ENCODE data around the gene BAHCC1.

BAHCC1 gene

DNA sequence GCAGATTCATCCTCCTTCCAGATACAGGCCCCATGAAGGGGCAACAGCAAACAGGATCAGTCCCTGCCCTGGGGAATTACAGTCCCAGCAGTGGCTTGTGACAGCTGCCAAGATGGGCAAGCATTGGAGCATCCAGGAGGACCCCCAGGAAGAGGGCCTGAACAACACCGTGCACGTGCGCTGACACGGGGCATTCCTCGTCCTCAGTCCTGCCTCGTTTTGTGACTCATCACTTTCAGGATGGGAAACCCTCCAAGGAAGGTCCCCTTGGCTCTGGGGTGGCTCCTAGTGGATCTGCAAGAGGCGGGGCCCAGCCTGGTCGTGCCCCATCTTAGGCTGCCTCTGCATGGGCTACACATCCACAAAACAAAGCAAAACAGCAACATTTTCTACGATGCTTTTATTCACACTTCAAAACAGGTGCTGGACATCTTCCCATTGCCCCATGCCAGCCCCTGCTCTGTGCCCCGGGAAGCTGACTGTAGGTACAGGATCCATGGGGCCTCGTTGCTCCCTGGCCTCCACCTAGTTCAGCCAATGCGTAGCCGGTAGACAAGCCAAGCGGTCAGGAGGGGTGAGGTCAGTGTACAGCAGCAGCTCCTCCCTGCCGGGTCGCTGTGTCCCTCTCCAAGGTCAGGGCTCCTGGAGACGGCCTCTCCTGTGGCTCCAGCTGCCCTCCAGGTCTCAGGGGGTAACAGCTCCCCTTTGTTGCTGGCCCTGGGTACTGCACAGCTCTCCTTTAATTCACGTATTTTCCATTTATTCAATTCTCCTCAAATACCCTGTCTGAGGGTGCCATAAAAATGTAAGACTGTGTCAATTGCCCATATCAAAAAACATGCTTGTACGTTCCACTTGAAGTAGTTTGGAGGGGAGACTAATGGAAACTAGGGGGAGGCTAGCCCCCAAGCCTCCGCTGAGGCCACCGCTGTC lies 85.1 kb downstream of the BAHCC1 start:
- no peak for DNase-seq (ENCODE audit: low spot score)

DNA sequence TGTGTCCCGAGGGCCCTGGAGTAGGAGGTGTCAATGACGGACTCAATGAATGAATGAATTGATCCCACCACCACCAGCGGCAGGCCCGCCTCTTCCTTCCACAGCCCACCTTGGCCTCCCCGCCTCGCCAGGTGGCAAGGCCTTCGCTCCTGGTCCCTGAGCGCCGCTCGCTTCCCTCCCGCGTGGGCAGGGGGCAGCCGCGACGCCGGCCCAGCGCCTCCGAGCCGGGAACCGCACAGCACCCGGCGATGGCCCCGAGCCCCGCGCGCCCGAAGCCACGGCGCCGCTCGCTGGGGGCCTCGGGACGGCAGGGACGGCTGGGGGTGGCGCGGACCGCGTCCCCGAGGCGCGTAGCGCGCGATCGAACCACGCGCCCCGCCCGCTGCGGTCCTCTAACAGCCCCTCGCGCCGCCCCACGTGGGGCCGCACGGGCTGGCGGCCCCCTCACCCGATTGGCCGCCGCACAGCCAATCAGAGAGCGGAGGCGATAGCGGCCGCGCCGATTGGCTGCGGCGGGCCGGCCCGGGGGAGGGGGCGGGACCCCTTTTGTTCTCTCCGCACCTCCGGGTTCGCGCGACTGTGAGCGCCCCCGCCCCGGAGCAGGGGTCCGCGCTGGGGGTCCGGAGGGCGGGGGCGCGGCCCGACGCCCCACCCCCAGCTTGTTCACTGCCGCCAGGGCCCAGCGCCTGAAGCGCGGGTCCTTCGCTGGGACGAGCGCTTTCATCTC lies 86.0 kb downstream of the BAHCC1 start:
- no peak for DNase-seq (ENCODE audit: low spot score)

DNA sequence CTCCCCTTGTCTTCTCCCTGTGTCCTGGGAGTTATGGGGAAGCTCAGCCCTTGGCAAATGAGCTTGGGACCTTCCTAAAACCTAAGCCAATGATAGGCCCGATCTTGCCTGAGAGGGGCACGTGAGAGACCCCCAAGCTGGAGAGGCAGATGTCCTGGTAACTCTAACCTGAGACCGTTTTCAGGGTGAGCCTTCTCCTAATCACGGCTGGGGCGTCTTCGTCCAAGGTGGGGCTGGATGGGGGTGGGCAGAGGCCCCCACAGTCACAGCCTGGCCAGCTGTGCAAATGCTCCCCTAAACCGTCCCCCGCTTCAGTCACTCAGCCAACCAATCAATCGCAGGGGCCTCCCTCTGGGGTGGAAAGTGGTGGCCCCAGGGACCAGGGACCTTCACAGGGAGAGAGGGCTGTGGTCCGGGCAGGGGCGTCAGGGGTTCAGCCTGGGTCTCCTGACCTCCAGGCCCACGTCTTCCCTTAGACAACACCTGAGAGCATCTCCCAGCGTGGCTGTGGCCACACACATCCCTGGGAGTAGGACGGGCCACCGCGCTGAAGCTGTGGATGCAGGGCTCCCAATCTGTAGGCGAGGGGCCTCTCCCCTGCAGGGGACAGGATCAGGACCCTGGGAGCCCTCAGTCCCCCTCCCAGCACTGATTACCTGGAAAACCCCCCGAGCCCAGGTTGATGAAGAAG lies 86.7 kb downstream of the BAHCC1 start:
- DNase-seq (ENCODE audit: low spot score): no peak

DNA sequence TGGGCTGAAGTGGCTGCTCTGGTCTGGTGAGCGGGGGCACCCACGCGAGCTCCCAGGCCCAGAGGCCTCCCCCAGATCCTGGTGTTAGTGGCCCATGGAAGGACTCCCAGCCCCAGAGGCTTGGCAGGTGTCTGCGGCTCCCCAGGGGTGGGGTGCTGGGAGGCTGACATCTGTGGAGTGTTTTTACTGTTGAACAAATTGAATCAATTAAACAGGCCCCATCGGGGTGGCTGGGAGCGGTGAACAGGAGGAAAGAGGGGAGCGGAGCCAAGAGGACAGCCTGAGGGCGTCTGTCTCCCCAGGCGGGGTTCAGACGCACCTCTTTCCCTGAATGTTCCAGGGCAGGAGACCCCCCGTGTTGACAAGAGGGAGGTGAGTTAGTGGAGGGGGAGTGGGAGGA lies 87.4 kb downstream of the BAHCC1 start:
- DNase-seq (ENCODE audit: low spot score): no peak

DNA sequence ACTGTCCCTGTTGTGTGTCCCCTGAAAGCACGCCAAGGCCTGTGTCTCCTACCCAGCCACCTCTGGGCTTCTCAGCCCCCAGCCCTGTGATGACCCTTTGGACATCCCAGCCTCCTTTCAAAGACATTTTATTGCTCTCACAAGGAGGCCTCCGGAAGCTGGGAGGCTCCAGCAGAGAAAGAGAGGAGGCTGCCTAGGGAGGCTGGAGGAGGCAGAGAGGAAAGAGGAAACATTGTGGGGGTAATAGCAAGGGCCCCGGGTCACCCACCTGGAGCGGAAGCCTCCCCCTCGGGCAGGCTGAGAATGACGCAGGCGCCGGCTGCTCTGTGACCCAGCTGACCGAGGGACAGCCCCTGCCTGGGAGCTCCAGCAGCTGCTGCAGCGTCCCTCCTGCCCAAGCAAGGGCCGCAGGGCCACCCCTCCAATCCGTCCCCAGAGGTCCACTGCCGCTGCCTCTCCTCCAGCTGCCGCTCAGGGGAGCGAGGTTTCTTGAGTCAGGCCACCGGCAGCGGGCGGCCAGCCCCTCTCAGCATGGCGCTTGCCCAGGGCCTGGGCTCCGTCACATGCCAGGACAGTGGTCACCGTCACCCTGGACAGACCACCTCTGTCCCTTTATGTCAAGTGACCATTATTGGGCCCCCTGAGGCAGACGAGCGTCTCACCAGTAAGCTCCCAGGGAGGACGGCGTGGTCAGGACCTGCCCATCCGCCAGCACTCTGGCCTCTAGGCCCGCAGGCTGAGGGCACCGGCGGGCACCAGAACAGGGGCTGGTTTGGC lies 88.0 kb downstream of the BAHCC1 start:
- DNase-seq (ENCODE audit: low spot score): no peak

DNA sequence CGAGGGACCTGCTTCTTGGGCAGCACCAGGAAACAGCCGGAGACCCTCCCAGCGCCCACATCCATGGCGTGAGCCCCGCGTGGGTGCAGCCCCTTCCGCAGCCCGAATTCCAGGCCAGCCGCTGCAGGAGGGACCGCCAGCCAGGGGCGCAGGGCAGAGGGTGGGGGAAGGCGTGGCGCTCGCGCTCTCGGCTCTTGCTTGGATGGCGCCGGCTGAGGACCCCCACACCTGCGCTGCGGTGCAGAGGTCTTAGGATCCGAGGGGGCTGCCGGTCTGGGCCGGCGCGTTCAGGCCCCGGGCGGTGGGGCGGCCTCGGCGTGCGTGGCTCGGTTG lies 88.6 kb downstream of the BAHCC1 start:
- DNase-seq (ENCODE audit: low spot score): no peak

DNA sequence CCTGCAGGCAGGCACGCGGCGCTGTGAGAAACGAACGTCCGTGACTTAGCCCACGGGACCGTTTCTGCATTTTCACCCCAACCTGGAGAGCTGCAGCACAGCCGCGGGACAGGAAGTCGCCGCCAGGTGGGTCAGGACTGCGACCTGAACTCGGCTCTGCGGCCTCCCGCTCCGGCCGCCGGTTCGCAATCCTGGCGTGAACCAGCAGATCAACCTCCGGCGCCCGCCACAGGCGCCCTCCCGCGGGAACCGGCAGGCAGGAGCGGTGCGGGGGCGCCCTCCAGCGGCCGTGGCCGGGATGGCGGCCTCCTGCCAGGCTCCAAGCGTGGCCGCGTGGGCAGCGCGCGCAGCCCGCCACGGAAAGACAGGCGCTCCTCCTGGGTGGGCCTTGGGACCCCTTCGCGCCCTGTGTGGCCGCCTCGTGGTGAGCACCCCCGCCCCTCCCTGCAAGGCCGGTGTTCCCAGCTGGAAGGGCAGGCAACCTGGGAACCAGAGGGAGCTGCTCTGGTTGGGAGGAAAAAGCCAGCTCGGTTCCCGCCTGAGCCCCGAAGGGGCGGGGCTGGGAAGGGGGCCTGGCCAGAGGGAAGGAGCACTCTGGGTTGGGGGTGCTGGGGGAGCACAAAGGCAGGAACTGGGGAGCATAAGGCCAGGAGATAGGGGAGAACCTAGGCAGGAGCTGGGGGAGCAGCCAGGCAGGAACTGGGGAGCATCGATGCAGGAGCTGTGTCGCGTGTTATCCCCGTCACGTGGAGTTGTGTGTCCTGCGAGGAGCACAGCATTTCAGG lies 89.1 kb downstream of the BAHCC1 start:
- DNase-seq (ENCODE audit: low spot score): peak; percentile 84

DNA sequence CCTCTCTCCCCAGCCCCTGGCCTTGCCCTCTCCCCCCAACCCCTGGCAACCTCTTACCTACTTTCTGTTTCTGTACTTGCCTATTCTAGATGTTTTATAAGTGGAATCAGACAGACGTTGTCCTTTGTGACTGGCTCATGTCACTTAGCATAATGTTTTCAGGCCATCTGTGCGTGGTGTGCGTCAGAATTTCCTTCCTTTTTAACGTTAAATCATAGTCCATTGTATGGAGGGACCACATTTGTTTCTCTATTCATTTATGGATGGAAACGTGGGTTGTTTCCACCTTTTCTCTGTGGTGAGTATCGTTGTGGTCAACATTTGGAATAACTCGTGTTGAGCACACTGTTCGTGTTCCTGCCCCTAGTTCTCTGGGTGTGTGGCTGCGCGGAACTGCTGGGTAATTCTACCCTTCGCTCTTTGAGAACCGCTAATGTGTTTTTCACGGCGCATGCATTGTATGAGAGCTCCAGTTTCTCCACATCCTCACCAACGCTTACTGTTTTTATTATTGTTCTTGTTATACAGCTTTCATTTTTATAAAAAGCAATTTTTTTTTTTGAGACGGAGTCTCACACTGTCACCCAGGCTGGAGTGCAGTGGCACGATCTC lies 91.0 kb downstream of the BAHCC1 start:
- DNase-seq (ENCODE audit: low spot score): no peak

DNA sequence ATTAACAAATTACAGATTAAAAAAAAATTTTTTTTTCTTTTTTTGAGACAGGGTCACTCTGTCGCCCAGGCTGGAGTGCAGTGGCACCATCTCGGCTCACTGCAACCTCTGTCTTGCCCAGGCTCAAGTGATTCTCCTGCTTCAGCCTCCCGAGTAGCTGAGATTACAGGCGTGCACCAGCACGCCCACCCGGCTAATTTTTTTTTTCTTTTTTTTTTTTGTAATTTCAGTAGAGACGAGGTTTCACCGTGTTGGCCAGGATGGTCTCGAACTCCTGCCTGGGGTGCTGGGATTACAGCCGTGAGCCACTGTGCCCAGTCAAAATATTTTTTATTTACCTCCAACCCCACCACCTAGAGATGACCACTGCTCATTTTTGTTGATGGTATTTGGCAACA lies 91.8 kb downstream of the BAHCC1 start:
- DNase-seq (ENCODE audit: low spot score): no peak

DNA sequence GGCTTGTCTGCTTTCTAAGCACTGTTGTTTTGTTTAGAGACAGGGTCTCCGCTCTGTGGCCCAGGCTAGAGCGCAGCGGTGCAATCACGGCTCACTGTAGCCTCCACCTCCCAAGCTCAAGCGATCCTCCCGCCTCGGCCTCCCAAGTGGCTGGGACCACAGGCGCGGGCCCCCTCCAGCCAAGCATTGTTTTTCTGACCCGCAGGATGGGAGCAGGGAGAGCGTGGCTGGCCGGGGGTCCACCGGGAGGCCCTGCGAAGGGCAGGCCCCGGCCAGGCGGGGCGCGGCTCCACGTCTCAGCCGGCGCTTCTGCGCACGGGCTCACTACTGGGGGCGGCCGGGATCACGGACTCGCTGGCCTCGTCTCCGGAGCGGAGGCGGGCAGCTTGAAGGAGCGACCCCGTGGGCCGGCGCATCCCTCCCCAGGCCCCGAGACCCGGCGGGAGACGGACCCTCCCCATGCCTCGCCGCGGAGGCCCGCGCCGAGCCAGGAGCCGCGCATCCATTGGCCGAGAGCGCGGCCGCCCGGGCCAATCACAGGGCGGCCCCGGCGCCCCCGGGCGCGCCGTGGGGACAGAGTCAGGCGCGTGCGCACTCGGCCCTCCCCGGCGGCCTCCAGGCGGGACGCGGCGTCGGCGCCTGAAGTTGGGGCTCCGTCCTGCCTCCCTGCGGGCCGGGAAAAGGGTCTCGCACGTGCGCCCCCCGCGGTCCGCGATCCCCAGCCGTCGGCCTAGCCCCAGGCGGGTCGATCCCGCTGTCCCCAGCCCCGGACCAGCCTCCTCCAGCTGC lies 92.4 kb downstream of the BAHCC1 start:
- DNase-seq (ENCODE audit: low spot score): peak; percentile 86

DNA sequence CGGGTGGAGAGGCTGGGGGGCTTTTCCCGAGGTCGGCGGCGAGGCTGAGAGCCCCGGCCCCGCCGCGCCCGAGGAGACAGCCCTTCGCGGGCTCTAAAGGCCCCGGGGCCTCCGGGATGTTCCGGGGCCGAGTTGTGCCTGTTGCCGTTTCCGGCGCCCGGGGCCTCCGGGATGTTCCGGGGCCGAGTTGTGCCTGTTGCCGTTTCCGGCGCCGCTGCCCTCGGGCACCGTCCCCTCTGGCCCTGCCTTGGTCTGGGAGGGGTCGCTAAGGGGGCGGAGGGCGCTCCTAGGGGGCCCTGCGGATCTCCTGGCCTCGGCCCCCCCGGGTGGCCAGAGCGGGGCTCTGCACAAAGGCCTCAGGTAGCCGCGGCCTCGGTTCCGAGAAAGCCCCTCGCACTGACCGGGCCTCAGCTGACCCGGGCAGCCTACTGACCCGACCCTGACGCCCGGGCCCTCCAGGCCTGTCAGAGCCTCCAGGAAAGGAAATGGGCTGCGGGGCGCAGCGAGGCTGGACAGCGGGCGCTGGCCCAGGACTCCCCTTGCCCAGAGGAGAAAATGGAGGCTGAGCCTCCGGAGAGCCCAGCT lies 93.1 kb downstream of the BAHCC1 start:
- no peak for DNase-seq (ENCODE audit: low spot score)

DNA sequence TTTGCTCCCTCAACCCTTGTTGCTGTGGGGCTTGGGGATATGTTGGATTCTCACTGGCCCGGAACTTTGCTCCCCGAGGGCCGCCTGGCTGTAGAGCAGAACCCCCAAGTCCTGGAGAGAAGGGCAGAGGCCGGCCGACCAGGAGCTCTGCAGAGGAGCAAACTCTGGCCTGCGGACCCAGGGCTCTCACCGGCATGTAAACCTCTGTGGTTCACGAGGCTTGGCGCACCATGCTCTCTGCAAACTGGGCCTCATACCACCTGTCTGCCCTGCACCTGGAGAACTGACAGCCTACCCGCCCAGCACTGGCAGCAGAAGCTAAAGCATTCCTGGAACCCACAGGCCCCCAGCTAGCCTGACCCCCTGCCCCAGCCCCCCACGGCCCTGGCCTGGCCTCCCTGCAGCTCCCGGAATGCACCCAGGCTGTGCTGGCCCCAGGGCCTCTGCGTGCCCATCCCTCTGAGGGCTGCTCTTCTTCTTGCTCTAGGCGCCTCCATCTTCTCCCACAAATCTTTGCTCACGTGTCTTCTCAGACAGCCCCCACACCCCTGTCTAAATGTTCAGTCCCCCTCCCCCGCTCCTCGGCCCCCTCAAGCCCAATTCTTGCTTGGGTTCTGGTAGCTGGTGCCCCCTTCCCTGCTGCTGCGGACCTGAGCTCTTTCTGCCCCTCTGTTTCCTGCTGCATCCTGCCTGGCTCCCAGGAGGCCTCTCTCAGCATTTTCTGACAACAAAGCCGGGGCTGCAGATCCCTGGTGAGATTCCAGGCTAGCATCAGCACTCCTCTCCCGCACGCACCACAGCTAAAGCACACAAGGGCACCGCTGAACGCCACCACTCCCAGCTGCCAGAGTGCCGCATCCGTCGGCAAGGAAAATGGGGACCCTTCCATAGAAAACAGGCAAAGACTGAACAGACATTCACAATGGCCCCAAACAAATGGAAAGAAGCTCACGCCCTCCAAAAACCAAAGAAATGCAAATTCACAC lies 94.0 kb downstream of the BAHCC1 start:
- no peak for DNase-seq (ENCODE audit: low spot score)

DNA sequence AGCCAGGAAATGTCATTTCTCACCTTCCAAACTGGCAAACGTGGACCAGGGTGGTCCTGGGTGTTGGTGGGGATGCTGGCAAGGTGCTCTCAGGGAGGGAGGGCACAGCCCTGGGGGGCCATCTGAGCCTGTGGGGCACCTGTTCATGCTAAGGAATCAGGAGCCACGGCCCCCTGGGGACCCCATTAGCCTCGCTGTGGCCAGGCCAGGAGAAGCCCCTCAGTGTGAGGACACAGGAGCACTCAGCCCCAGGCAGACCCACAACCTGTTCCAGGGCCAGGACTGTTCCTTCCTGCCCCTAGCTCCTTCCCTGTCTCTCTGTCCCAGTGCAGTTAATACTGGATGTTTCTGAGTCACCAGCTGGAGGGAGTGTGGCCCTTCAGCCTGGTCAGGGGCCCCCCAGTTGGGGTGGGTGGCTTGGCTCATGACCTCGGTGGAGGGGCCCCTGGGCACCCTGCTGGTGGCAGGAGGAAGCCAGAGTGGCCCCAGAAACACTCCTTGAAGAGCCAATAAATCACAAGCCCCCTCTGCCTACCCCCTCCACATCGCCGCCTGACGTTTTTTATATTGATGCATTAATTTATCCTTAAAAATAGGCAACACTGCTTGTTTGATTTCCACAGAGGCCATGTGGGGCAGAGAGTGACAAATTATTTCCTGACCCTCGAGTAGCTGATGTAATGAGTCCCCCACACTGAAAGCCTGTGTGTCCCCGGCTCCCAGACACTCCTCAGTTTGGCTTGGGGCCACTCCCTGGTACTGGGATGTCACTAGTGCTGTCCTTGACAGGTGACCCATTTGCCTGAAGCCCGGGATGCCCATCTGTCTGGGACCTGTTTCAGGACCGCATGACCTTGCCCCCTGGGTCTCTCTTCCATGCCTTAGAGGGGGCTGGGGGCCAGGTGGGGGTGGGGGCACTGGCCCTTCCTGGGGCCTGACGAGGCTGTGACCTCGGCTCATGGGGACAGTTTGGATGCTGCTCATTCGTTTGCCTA lies 95.0 kb downstream of the BAHCC1 start:
- DNase-seq (ENCODE audit: low spot score): no peak

DNA sequence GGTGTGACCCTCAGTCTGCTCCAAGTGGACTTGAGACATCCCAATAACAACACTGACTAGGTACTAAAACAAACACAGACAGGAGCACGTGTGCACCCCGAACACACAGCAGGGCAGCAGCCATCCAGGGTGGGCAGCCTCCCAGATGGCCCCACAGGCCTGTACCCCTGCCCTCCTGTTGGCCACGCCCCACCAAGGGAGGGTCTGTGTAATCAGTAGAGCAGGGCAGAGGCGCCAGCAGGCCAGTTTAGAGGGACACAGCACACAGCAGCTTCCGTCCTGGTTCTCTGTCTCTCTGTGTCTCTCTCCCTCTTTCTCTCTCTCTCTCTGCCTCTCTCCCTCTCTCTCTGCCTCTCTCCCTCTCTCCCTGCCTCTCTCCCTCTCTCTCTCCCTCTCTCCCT lies 95.9 kb downstream of the BAHCC1 start:
- peak; percentile 32 for DNase-seq (ENCODE audit: low spot score)

DNA sequence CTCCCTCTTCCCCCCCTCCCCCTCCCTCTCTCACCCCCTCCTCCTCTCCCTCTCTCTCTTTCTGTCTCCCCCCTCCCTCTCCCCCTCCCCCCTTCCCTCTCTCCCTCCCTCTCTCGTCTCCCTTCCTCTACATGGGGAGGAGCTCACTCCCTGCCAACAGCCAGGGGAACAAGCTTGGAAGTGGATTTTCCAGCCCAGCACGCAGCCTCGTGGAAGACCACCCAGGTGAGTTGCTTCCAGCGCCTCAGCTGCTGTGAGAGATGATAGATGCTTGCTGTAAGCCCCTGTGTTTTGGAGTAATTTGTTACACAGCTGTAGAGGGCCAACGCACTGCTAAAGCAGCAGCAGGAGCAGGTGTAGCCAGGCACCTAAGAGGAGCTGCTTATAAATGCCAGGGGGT lies 96.5 kb downstream of the BAHCC1 start:
- DNase-seq (ENCODE audit: low spot score): no peak

DNA sequence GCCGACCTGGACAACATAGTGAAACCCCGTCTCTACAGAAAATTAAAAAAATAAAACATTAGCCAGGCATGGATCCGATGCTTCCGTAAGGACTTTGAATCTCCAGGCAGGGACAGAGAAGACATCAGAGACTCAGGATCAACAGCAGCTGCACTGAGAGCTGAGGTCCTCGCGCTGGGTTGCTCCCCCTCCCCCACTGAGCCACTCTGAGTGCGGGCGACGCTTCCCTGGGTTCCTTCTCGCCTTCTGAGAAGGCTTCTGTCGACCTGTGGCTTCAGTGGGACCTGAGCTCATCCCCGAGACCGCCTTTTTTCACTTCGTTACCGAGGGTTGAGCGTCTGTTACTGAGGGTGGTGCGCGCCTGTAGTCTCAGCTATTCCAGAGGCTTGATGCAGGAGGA lies 96.9 kb downstream of the BAHCC1 start:
- no peak for DNase-seq (ENCODE audit: low spot score)

DNA sequence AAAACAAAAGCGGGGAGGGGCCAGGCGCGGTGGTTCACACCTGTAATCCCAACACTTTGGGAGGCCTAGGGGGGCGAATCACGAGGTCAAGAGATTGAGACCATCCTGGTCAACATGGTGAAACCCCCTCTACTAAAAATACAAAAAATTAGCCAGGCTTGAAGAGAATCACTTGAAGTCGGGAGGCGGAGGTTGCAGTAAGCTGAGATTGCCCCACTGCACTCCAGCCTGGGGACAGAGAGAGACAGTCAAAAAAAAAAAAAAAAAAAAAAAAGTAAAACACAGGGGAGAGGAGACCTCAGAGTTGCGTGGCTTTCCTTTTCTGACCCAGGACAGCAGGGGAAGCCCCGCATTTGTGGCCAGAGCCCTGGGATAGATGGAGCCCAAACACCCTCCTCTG lies 97.4 kb downstream of the BAHCC1 start:
- DNase-seq (ENCODE audit: low spot score): no peak
